SK-N-SH (cell line): ENCODE data around the gene NDUFV2. TPM values are rescaled to one million over a fixed set of nuclear protein-coding genes. Genes with fewer than 3 reads are reported as not detected.

ENCODE experiments used
- CTCF ChIA-PET: fragments of 300-600, 350-600 bp; formaldehyde crosslinking; extraction: SDS; loops from one replicate; lab custom pipeline; 2021; lab: Yijun Ruan, JAX
- POLR2A ChIA-PET: fragments of 350-600 bp; sonication (Branson Sonifier 250); formaldehyde crosslinking; extraction: SDS; loops from one replicate; lab custom pipeline; 2020; ENCODE audit warnings: antibody characterized with exemption, inconsistent platforms; lab: Yijun Ruan, JAX
- DNase-seq: peaks from one replicate; pipeline ENCODE4 v3.0.0; 2012
- H2AFZ ChIP-seq: fragments of 200-600 bp; sonication (generic); 2 replicates; pipeline ENCODE4 v1.8.1; 2016; ENCODE audit warnings: antibody characterized with exemption, mild to moderate bottlenecking, low read depth
- H3F3A ChIP-seq: fragments of 200-600 bp; sonication (generic); replicated peaks from 2 replicates; pipeline ENCODE3; 2016; ENCODE audit warnings: antibody characterized with exemption, mild to moderate bottlenecking; ENCODE audit not compliant: insufficient read depth
- H3K27ac ChIP-seq, 2 experiments: fragments of 200-500 bp in 1 of 2; fragments of 200-600 bp in 1 of 2; sonication (Bioruptor generic) in 1 of 2; sonication (generic), shearing (Covaris generic) in 1 of 2; 2 replicates each; pipeline versions ENCODE4 v1.5.1 to v1.6.1; 2014 to 2016; ENCODE audit warnings: low read depth in 2 of 2, inconsistent platforms in 1 of 2, low read length in 1 of 2, mild to moderate bottlenecking in 1 of 2, mixed read lengths in 1 of 2
- H3K27me3 ChIP-seq: fragments of 200-600 bp; sonication (generic), shearing (Covaris generic); 2 replicates; pipeline ENCODE4 v1.6.1; 2016; ENCODE audit warnings: mixed run types; ENCODE audit not compliant: insufficient read depth
- H3K36me3 ChIP-seq, 2 experiments: fragments of 200-500 bp in 1 of 2; fragments of 200-600 bp in 1 of 2; sonication (Bioruptor generic) in 1 of 2; sonication (generic) in 1 of 2; replicated peaks in 1 of 2; 2 replicates each; pipeline versions ENCODE3 to v1.5.1; 2014 to 2016; ENCODE audit warnings: low read length in 1 of 2, mild to moderate bottlenecking in 1 of 2; ENCODE audit not compliant: insufficient read depth in 2 of 2, control insufficient read depth in 1 of 2
- H3K4me1 ChIP-seq, 2 experiments: fragments of 200-500 bp in 1 of 2; fragments of 200-600 bp in 1 of 2; sonication (Bioruptor generic) in 1 of 2; sonication (generic), shearing (Covaris generic) in 1 of 2; 2 replicates each; pipeline versions ENCODE4 v1.5.1 to v1.6.1; 2014 to 2016; ENCODE audit warnings: low read depth in 1 of 2, low read length in 1 of 2, mixed run types in 1 of 2; ENCODE audit not compliant: insufficient read depth in 2 of 2, control insufficient read depth in 1 of 2
- H3K4me2 ChIP-seq: fragments of 200-600 bp; sonication (generic), shearing (Covaris generic); 2 replicates; pipeline ENCODE4 v1.6.1; 2017; ENCODE audit warnings: mixed run types
- H3K4me3 ChIP-seq, 2 experiments: fragments of 200-500 bp in 1 of 2; fragments of 200-600 bp in 1 of 2; sonication (Bioruptor generic) in 1 of 2; sonication (generic), shearing (Covaris generic) in 1 of 2; 2 replicates each; pipeline versions ENCODE4 v1.5.1 to v1.8.1; 2014 to 2016; ENCODE audit warnings: low read depth in 2 of 2, inconsistent platforms in 1 of 2, low read length in 1 of 2, mild to moderate bottlenecking in 1 of 2, mixed read lengths in 1 of 2, moderate library complexity in 1 of 2
- H3K79me2 ChIP-seq: fragments of 200-600 bp; sonication (generic); 2 replicates; pipeline ENCODE4 v1.8.1; 2017; ENCODE audit warnings: mild to moderate bottlenecking; ENCODE audit not compliant: insufficient read depth
- H3K9ac ChIP-seq: fragments of 200-600 bp; sonication (generic); 2 replicates; pipeline ENCODE4 v1.6.1; 2017; ENCODE audit warnings: mixed run types
- H3K9me2 ChIP-seq: fragments of 200-600 bp; sonication (generic); 2 replicates; pipeline ENCODE4 v1.6.1; 2017; ENCODE audit warnings: mixed run types
- H3K9me3 ChIP-seq: fragments of 200-600 bp; sonication (generic); 2 replicates; pipeline ENCODE4 v1.6.1; 2017; ENCODE audit warnings: mixed run types, mild to moderate bottlenecking, moderate library complexity
- H4K20me1 ChIP-seq: fragments of 200-600 bp; sonication (generic); 2 replicates; pipeline ENCODE4 v1.6.1; 2017; ENCODE audit warnings: mild to moderate bottlenecking, mixed run types; ENCODE audit not compliant: insufficient read depth
- CTCF ChIP-seq: fragments of 200-600 bp; sonication (generic); IDR thresholded peaks from 2 replicates; pipeline ENCODE4 v1.6.1; 2017; ENCODE audit warnings: antibody characterized with exemption, mild to moderate bottlenecking, moderate library complexity
- EP300 ChIP-seq, 2 experiments: IDR thresholded peaks; 2 replicates each; pipeline versions ENCODE4 v1.4.0 to v1.6.1; 2012; ENCODE audit warnings: borderline replicate concordance in 1 of 2, low read depth in 1 of 2, low read length in 1 of 2
- FOSL2 ChIP-seq: IDR thresholded peaks from 2 replicates; pipeline ENCODE4 v1.4.0; 2012; ENCODE audit warnings: low read depth, mild to moderate bottlenecking, moderate library complexity, borderline replicate concordance
- FOXJ3 ChIP-seq: sonication (generic); formaldehyde crosslinking; IDR thresholded peaks from 2 replicates; pipeline ENCODE4 v1.5.1; 2020; ENCODE audit warnings: mild to moderate bottlenecking, missing genetic modification reagents
- GABPA ChIP-seq: IDR thresholded peaks from 2 replicates; pipeline ENCODE4 v1.4.0; 2012; ENCODE audit warnings: low read depth, mild to moderate bottlenecking
- GATA2 ChIP-seq: sonication (generic); formaldehyde crosslinking; IDR thresholded peaks from 2 replicates; pipeline ENCODE4 v1.5.0; 2020; ENCODE audit warnings: mild to moderate bottlenecking, missing genetic modification reagents
- IRF3 ChIP-seq: fragments of 150-350 bp; IDR thresholded peaks from 2 replicates; pipeline ENCODE4 v1.6.1; 2016; ENCODE audit warnings: mild to moderate bottlenecking, low read depth, low read length
- MAX ChIP-seq: IDR thresholded peaks from 2 replicates; pipeline ENCODE4 v1.4.0; 2012; ENCODE audit warnings: low read depth
- MEF2A ChIP-seq: IDR thresholded peaks from 2 replicates; pipeline ENCODE4 v1.4.0; 2012; ENCODE audit warnings: low read depth, borderline replicate concordance
- MXI1 ChIP-seq: IDR thresholded peaks from 2 replicates; pipeline ENCODE4 v1.6.1; 2012; ENCODE audit warnings: mild to moderate bottlenecking, low read depth, low read length, improper control_type of control experiment
- RCOR1 ChIP-seq: fragments of 150-350 bp; IDR thresholded peaks from 2 replicates; pipeline ENCODE4 v1.6.1; 2017; ENCODE audit warnings: antibody characterized with exemption, low read length
- SIN3A ChIP-seq: IDR thresholded peaks from 2 replicates; pipeline ENCODE4 v1.6.1; 2012; ENCODE audit warnings: low read depth, mild to moderate bottlenecking, low read length, moderate library complexity, borderline replicate concordance
- TEAD4 ChIP-seq: IDR thresholded peaks from 2 replicates; pipeline ENCODE4 v1.4.0; 2012; ENCODE audit warnings: mild to moderate bottlenecking, borderline replicate concordance; ENCODE audit not compliant: insufficient read depth
- YY1 ChIP-seq: IDR thresholded peaks from 2 replicates; pipeline ENCODE4 v1.4.0; 2012; ENCODE audit warnings: low read depth, mild to moderate bottlenecking
- WGBS: methylation state at CpG from one replicate; pipeline ENCODE4 v1.1.6; 2017; ENCODE audit warnings: low lambda C conversion rate; 5-methylcytosine and 5-hydroxymethylcytosine counted together
- polyA plus RNA-seq, 3 experiments: library from polyadenylated mRNA; depleted of rRNA; stranded (reverse); fragments of >200 nt; gene quantifications; 2 replicates each; pipeline ENCODE4 v1.2.3, GENCODE V29; 2012

Gene NDUFV2
- polyA plus RNA-seq, 1 of the 3 experiments (the other 2 are of a cell fraction): 101 TPM

- H2AFZ ChIP-seq: peak overlapping the region; percentile 46; the same call in 1 of the 2 replicates
- no peaks in the 10 kb centered on the region for H4K20me1 ChIP-seq
- H3K27ac ChIP-seq: no peak overlapping the region
- H3K4me1 ChIP-seq: no peaks in the 10 kb centered on the region; a peak in 1 of 4 replicates
- CTCF ChIA-PET: no interaction called here
- POLR2A ChIA-PET: no interaction called here
- DNase-seq: no peak
- no peaks in the 10 kb centered on the region for H3K9me2 ChIP-seq
- H3K9ac ChIP-seq: no peak overlapping the region
- no peaks in the 10 kb centered on the region for H3K9me3 ChIP-seq
- TF ChIP-seq SIN3A: no peak
- TF ChIP-seq CTCF: no peak
- no peak for TF ChIP-seq MEF2A
- TF ChIP-seq TEAD4: no peak
- TF ChIP-seq YY1: no peak
- no peak for TF ChIP-seq FOXJ3
- no peak for TF ChIP-seq EP300 (IDR thresholded peaks at IDR 0.05; ENCODE audit: borderline replicate concordance in 1 of 2, low read depth in 1 of 2, low read length in 1 of 2)
- TF ChIP-seq GATA2 (CRISPR knock-in tag): no peak
- TF ChIP-seq IRF3: no peak
- TF ChIP-seq MAX: no peak
- TF ChIP-seq RCOR1: no peak
- no peak for TF ChIP-seq GABPA
- TF ChIP-seq FOSL2: no peak
- no peak for TF ChIP-seq MXI1
- H3K4me2 ChIP-seq: no peak overlapping the region
- H3K4me3 ChIP-seq: no peak overlapping the region
- H3K27me3 ChIP-seq: no peaks in the 10 kb centered on the region
- no peaks in the 10 kb centered on the region for H3F3A ChIP-seq
- H3K79me2 ChIP-seq: no peaks in the 10 kb centered on the region
- H3K36me3 ChIP-seq: no peaks in the 10 kb centered on the region
- 84% methylated on average over 9 of the region's 9 CpGs for WGBS
Measured at GRCh38 chr18:9069601-9070000, 32.9 kb upstream of the NDUFV2 start.

GRCh38 chr18:9070212-9070611 is 32.3 kb upstream of the NDUFV2 start:
- POLR2A ChIA-PET: interaction anchor here (0.6 kb wide), 1 partner anchor 12 kb away, joined by 3 read pairs; no protein-coding TSS in a partner anchor
- Histone ChIP-seq H3K4me3 (no peak overlapping the region), H3K9ac (no peak overlapping the region), H3K36me3 (no peaks in the 10 kb centered on the region), H3K9me3 (no peaks in the 10 kb centered on the region), H3K79me2 (no peaks in the 10 kb centered on the region), H3K4me1 (no peaks in the 10 kb centered on the region; a peak in 1 of 4 replicates), H3F3A (no peaks in the 10 kb centered on the region)
- DNase-seq: no peak
- 97% methylated on average over 5 of the region's 5 CpGs for WGBS
- TF ChIP-seq MXI1 (no peak), RCOR1 (no peak), IRF3 (no peak)
- TF ChIP-seq, all 33 proteins: peak for 0
- Histone ChIP-seq H3K9me2 (no peaks in the 10 kb centered on the region), H3K27me3 (no peaks in the 10 kb centered on the region), H4K20me1 (no peaks in the 10 kb centered on the region), H2AFZ (no peak overlapping the region; the same call in 1 of the 2 replicates), H3K4me2 (no peak overlapping the region), H3K27ac (no peak overlapping the region)
- CTCF ChIA-PET: no interaction called here
